ENCODE data around the gene PRR3.
A peak's percentile ranks its signal among the peaks of the same experiment; 100 is the strongest.

Gene PRR3

GRCh38 chr6:30537931-30538330 lies 19.2 kb upstream of the PRR3 start:
- peak in 1 of 2 donors; percentile 11 for DNase-seq

GRCh38 chr6:30541515-30542403 lies 15.3 kb upstream of the PRR3 start:
- DNase-seq: peak; percentile 88

GRCh38 chr6:30542404-30542725 lies 14.7 kb upstream of the PRR3 start:
- DNase-seq: no peak

- DNase-seq: no peak
These were observed 14.2 kb upstream of the PRR3 start for GRCh38 chr6:30542915-30543314.

- no peak for DNase-seq
These were observed 13.3 kb upstream of the PRR3 start for GRCh38 chr6:30543821-30544220.

DNA sequence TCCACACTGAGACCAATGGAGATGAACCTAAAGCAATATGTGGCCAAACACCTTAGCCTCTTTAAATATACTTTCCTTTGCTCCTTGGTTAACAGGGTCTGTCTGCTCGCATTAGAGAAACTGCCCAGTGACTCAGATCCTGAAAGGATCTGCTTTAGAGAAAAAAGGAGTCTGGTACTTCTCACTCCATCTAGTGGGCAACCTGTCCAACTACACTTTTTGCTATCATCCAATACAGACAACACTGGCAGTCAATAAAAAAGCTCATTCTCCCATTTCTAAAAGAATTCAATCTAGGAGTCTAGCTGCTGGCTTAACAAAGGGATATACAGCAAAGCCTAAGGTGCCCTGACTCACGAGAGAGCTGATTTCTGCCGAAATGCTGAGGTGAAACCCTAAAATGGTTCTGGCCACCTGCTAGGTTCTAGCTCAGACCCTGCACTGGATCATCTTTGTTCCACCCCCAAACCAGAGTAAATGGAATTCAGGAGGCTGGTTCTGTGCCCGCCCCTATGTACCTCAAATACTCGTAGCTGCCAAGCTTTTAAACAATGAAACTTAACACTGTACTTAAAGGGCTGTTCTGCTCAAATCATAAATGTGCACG lies 12.3 kb upstream of the PRR3 start:
- peak; percentile 55 to 72 for DNase-seq

DNA sequence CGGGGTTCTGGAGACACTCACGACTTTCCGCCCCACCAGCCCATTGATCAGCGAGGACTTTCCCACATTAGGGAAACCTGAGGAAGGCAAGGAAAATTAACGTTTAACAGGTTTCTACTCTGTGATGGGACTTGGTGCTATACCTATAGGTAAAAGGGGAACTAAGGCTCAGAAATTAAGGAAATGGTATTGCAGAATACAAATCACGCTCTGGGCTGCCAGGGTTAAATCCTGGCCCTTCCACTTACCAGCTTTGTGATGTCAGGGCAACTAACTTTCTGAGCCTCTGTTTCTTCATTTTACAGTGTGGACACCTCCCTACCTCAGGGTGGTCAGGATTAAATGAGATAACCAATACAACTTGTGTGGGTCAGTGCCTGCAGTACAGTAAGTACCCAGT lies 9.6 kb upstream of the PRR3 start:
- DNase-seq: peak; percentile 25 to 33

- no peak for DNase-seq
These were observed 8.7 kb upstream of the PRR3 start for GRCh38 chr6:30548375-30548774.

DNA sequence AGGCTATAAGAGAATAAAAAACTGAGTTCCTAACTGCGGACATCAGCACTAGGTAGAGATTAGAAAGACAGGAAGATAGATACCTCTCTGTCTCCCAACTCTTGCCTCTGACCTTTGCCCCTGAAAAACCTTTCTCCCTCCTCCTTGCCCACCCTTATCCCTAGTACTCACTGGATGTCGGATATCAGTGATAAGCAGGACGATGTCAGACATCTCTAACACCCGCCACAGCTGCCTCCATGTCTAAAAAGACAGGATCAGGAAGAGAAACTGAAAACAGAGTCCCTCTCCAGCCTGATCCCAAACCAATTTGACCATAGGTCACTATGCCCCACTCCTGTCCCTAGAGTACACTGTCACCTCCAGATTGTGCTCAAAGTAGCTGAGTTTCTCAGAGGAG lies 2.7 kb upstream of the PRR3 start:
- no peak for DNase-seq

GRCh38 chr6:30554962-30555815 lies 1.9 kb upstream of the PRR3 start:
- DNase-seq: no peak

- DNase-seq: no peak
These were observed 1.4 kb upstream of the PRR3 start for GRCh38 chr6:30555816-30556065.

DNA sequence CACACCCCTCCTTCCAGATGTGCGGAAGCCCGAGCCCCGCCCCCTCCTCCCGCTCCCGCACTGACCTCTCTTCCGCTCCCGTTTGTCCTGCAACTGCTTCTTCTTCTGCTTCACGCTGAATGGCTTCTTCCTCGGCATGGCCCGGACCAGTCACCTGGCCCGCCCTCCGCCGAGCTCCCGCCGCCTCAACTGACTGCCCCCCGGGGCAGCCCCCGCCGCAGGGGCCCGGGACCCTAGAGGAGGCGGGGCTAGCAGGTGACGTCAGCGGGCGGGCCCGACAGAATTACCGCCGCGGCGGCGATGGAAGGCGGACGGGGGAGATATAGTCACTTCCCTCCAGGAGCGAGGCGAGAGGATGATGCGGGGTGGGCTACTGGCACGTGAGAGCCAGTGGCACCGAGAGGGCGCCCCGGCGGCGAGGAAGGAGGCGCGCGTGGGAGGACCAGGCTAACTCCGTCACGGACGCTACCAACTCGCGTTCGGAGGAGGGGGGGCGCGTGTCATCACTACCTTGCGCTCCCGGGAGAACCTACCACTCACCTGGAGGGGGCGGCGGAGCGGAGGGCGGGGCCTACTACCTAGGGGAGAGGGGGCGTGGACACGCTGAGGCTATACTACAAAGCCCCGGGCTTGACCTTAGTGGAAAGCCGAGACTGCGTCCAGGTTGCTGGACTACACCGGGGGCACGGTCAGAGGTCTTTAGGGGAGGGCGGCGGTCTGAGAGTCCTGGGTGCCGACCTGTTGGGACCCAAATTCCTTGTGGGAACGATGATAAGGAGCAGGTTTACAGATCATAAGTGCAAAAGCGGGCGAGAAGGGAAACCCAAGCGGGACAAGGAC lies 809 bp upstream of the PRR3 start, which contains the start of gene GNL1:
GNL1 (minus strand) TSS at position 424 of the 840 bp plus-strand sequence; CDS start at position 138, 286 bp downstream.
- peak; percentile 91 for DNase-seq

GRCh38 chr6:30557683-30557981 lies 537 bp downstream of the PRR3 start:
- DNase-seq: no peak

DNA sequence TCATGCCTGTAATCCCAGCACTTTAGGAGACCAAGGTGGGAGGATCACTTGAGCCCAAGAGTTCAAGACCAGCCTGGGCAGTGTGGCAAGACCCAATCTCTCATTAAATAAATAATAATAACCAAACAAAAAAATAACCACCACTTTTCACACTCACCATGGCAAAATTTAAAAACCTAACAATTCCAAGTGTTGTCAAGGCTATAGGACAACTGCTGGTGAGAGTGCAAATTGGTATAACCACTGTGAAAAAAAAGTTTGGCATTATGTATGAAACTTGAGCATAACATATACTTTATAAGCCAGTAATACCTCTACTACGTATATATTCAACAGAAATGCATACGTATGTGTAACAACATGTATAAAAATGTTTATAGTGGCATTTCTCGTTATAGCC lies 3.8 kb downstream of the PRR3 start:
- DNase-seq: no peak

DNA sequence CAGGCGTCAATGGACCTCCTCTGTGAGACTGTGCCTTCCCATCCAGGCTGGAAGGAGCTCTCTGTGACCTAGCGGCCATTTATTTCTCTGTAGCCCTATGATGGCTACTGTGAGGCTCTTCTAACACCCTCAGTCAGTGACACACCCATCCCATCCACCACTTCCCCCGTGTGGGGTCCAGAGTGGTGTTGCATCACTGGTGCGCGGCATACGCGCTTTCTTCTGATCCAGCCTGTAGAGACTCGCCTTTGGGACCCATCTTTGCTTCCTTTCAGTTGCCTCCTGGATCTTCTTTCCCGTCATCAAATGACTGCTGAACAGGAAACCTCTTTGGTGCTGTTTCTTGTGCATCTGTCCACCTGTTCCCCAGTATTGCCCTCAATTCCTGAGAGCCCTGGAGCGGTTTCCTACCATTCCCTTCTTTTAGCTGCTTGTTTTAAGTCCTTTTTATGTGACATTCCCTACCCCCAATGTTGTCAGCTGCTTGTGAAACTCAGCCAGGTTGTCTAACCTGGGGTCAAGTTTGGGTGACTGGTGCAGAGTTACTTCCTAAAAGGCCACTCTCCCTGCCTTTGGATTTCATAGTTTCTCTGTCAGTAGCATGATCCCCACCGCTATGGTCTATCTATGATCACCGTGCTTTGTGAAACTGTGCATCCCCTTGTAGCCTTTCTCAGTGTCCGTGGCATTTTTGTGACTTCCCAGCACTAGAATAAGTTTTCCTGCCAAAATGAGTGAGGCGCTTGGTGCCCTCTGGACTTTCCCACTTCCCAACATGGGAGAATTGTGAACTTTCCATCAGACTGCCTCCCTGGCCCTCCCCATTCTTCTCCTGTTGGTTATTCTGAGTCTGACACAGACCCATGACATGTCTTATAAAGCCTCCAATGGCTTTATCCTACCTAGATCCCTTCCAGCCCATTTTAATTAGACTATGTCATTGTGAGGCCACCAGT lies 5.7 kb downstream of the PRR3 start:
- DNase-seq: no peak

DNA sequence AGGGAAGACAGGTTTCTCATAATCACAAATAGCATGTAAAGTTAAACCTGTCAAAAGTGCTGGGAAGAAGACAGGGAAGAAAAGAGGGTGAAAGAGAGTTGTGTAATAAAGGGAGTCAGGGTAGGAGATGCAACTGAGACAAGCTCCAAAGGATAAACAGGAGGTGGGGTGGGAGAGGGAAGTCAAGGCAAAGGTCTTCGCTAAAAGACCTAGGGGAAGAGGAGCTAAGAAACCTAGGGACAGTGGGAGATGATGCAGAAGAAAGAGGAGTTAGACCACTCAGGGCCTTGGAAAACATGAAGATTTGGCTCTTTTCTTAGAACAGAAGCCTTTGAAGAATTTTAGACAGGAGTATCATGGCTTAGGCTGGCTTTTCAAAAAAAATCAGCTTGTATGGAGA lies 7.0 kb downstream of the PRR3 start:
- no peak for DNase-seq

DNA sequence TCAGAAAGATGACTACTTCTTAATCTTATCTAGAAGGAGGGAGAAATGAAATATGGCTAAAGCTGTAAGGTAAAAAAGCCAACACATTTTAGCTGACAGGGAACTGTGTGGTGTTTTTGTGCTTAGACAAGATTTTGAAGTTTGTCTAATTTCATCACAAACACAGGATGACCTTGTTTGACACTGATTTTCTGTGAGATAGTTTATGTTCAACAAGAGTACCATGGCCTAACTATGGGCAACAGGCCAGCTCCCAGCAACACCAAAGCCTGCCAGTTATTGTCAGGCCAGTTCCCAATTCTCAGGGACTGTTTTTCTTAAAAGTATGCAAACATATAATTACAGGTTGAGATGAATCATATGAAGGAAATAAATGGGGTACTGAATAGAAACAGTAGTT lies 8.7 kb downstream of the PRR3 start:
- DNase-seq: no peak

DNA sequence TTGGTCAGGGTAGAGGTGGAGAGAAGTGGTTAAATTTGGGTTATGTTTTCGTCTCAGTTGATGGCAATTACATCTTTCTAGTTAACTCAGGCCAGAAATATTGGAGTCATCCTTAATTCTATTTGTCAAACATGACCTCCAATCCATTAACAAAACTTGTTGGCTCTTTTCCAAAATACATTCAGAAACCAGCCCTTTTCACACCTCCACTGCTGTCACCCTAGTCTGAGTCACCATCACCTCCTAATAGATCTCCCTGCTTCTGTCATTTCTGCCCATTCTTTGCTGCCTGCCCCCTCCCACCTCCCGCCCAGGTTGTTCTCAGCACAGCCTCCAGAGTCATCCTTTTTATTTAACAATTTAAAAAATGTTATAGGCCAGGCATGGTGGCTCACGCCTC lies 11.2 kb downstream of the PRR3 start:
- no peak for DNase-seq

GRCh38 chr6:30570263-30570662 lies 13.2 kb downstream of the PRR3 start:
- no peak for DNase-seq

- DNase-seq: peak; percentile 64 to 73
These were observed 13.6 kb downstream of the PRR3 start for GRCh38 chr6:30570740-30571074.

- peak; percentile 99 for DNase-seq
These were observed 14.1 kb downstream of the PRR3 start, which contains the start of gene ABCF1 for GRCh38 chr6:30571075-30571761. TSS of gene ABCF1 (plus strand) at chr6:30571442. CDS start at chr6:30571488, 46 bp downstream.
